ENCODE results near the gene BAZ2B.
A peak's percentile ranks its signal among the peaks of the same experiment; 100 is the strongest.
"Not testable (repeated sequence)": the region's sequence is repeated elsewhere in the genome, so short reads cannot be mapped to it uniquely, and the experiment has no call there.

The BAZ2B gene

GRCh38 chr2:159546716-159547430 is 69.5 kb downstream of the BAZ2B start:
- no peak for DNase-seq
- H3K4me3 Mint-ChIP-seq: no peak overlapping the region
- H3K4me1 Mint-ChIP-seq (ENCODE audit: low read depth): peaks cover 4% of the 10 kb centered on the region
- peaks cover 4% of the 10 kb centered on the region for H3K9me3 Mint-ChIP-seq
- H3K27ac Mint-ChIP-seq: no peak overlapping the region
- H3K36me3 Mint-ChIP-seq (ENCODE audit: low read depth): peaks cover 4% of the 10 kb centered on the region
- H3K27me3 Mint-ChIP-seq: no peaks in the 10 kb centered on the region

- Mint-ChIP-seq H3K27ac (no peak overlapping the region), H3K4me1 (ENCODE audit: low read depth) (peaks cover 4% of the 10 kb centered on the region), H3K4me3 (no peak overlapping the region), H3K36me3 (ENCODE audit: low read depth) (peaks cover 7% of the 10 kb centered on the region), H3K27me3 (no peaks in the 10 kb centered on the region), H3K9me3 (peaks cover 9% of the 10 kb centered on the region)
- DNase-seq: no peak
Measured at GRCh38 chr2:159546039-159546438, 70.3 kb downstream of the BAZ2B start.

- Mint-ChIP-seq H3K9me3 (peaks cover 9% of the 10 kb centered on the region), H3K4me1 (ENCODE audit: low read depth) (peaks cover 4% of the 10 kb centered on the region), H3K27ac (no peak overlapping the region), H3K36me3 (ENCODE audit: low read depth) (peaks cover 7% of the 10 kb centered on the region), H3K4me3 (no peak overlapping the region), H3K27me3 (no peaks in the 10 kb centered on the region)
- DNase-seq: no peak
Measured at GRCh38 chr2:159545085-159545484, 71.3 kb downstream of the BAZ2B start.

- peaks cover 9% of the 10 kb centered on the region for H3K9me3 Mint-ChIP-seq
- DNase-seq: no peak
- H3K27me3 Mint-ChIP-seq: no peaks in the 10 kb centered on the region
- H3K27ac Mint-ChIP-seq: no peak overlapping the region
- peaks cover 7% of the 10 kb centered on the region for H3K36me3 Mint-ChIP-seq (ENCODE audit: low read depth)
- H3K4me3 Mint-ChIP-seq: no peak overlapping the region
- H3K4me1 Mint-ChIP-seq (ENCODE audit: low read depth): no peaks in the 10 kb centered on the region
Measured at GRCh38 chr2:159542101-159542500, 74.2 kb downstream of the BAZ2B start.

- no peak overlapping the region for H3K4me3 Mint-ChIP-seq
- no peak overlapping the region for H3K27ac Mint-ChIP-seq
- no peak for DNase-seq
- H3K9me3 Mint-ChIP-seq: peaks cover 9% of the 10 kb centered on the region
- peaks cover 7% of the 10 kb centered on the region for H3K36me3 Mint-ChIP-seq (ENCODE audit: low read depth)
- no peaks in the 10 kb centered on the region for H3K4me1 Mint-ChIP-seq (ENCODE audit: low read depth)
- H3K27me3 Mint-ChIP-seq: no peaks in the 10 kb centered on the region
Measured at GRCh38 chr2:159539701-159540100, 76.6 kb downstream of the BAZ2B start.

- Mint-ChIP-seq H3K9me3 (peaks cover 9% of the 10 kb centered on the region), H3K4me1 (ENCODE audit: low read depth) (no peaks in the 10 kb centered on the region), H3K4me3 (no peak overlapping the region), H3K27ac (no peak overlapping the region), H3K27me3 (no peaks in the 10 kb centered on the region), H3K36me3 (ENCODE audit: low read depth) (peaks cover 7% of the 10 kb centered on the region)
- DNase-seq: no peak
Measured at GRCh38 chr2:159538801-159539200, 77.5 kb downstream of the BAZ2B start.

GRCh38 chr2:159535261-159535660 is 81.1 kb downstream of the BAZ2B start:
- not testable (repeated sequence) for H3K27me3 Mint-ChIP-seq; H3K9me3 Mint-ChIP-seq; DNase-seq; H3K4me3 Mint-ChIP-seq; H3K4me1 Mint-ChIP-seq (ENCODE audit: low read depth); H3K27ac Mint-ChIP-seq; H3K36me3 Mint-ChIP-seq (ENCODE audit: low read depth)

- DNase-seq: no peak
- Mint-ChIP-seq H3K4me1 (ENCODE audit: low read depth) (no peaks in the 10 kb centered on the region), H3K4me3 (no peak overlapping the region), H3K36me3 (ENCODE audit: low read depth) (no peaks in the 10 kb centered on the region), H3K9me3 (no peaks in the 10 kb centered on the region), H3K27ac (no peak overlapping the region), H3K27me3 (no peaks in the 10 kb centered on the region)
Measured at GRCh38 chr2:159531475-159531874, 84.9 kb downstream of the BAZ2B start.

- DNase-seq: no peak
- H3K36me3 Mint-ChIP-seq (ENCODE audit: low read depth): no peaks in the 10 kb centered on the region
- H3K4me1 Mint-ChIP-seq (ENCODE audit: low read depth): no peaks in the 10 kb centered on the region
- no peaks in the 10 kb centered on the region for H3K27me3 Mint-ChIP-seq
- H3K4me3 Mint-ChIP-seq: no peak overlapping the region
- H3K27ac Mint-ChIP-seq: no peak overlapping the region
- H3K9me3 Mint-ChIP-seq: no peaks in the 10 kb centered on the region
Measured at GRCh38 chr2:159526433-159526832, 89.9 kb downstream of the BAZ2B start.

GRCh38 chr2:159525012-159525411 is 91.3 kb downstream of the BAZ2B start:
- Mint-ChIP-seq H3K36me3 (ENCODE audit: low read depth) (no peaks in the 10 kb centered on the region), H3K4me3 (no peak overlapping the region), H3K27ac (no peak overlapping the region), H3K9me3 (no peaks in the 10 kb centered on the region), H3K4me1 (ENCODE audit: low read depth) (no peaks in the 10 kb centered on the region), H3K27me3 (no peaks in the 10 kb centered on the region)
- no peak for DNase-seq

- no peak overlapping the region for H3K4me3 Mint-ChIP-seq
- H3K9me3 Mint-ChIP-seq: no peaks in the 10 kb centered on the region
Measured at GRCh38 chr2:159521272-159521671, 95.1 kb downstream of the BAZ2B start.

GRCh38 chr2:159518321-159519005 is 97.9 kb downstream of the BAZ2B start:
- Mint-ChIP-seq H3K27me3 (no peaks in the 10 kb centered on the region), H3K36me3 (ENCODE audit: low read depth) (no peaks in the 10 kb centered on the region), H3K9me3 (no peaks in the 10 kb centered on the region), H3K4me1 (ENCODE audit: low read depth) (peaks cover 19% of the 10 kb centered on the region), H3K4me3 (no peak overlapping the region), H3K27ac (no peak overlapping the region)
- no peak for DNase-seq

More at GRCh38 chr2:159521272-159521671, 95.1 kb downstream of the BAZ2B start:
- no peaks in the 10 kb centered on the region for H3K36me3 Mint-ChIP-seq (ENCODE audit: low read depth)
- DNase-seq: no peak
- no peaks in the 10 kb centered on the region for H3K27me3 Mint-ChIP-seq
- peaks cover 4% of the 10 kb centered on the region for H3K4me1 Mint-ChIP-seq (ENCODE audit: low read depth)
- no peak overlapping the region for H3K27ac Mint-ChIP-seq

GRCh38 chr2:159516241-159516758 is 100.0 kb downstream of the BAZ2B start:
- H3K27ac Mint-ChIP-seq: peak overlapping the region; percentile 90
- peak overlapping the region; percentile 80 for H3K4me3 Mint-ChIP-seq
- H3K36me3 Mint-ChIP-seq (ENCODE audit: low read depth): no peaks in the 10 kb centered on the region
- H3K9me3 Mint-ChIP-seq: no peaks in the 10 kb centered on the region
- peaks cover 23% of the 10 kb centered on the region for H3K4me1 Mint-ChIP-seq (ENCODE audit: low read depth)
- no peaks in the 10 kb centered on the region for H3K27me3 Mint-ChIP-seq
- DNase-seq: no peak

- no peaks in the 10 kb centered on the region for H3K27me3 Mint-ChIP-seq
- DNase-seq: no peak
- peak overlapping the region; percentile 77 for H3K27ac Mint-ChIP-seq
- no peaks in the 10 kb centered on the region for H3K9me3 Mint-ChIP-seq
- H3K36me3 Mint-ChIP-seq (ENCODE audit: low read depth): no peaks in the 10 kb centered on the region
- H3K4me3 Mint-ChIP-seq: peak overlapping the region; percentile 73
- peaks cover 23% of the 10 kb centered on the region for H3K4me1 Mint-ChIP-seq (ENCODE audit: low read depth)
Measured at GRCh38 chr2:159515441-159515840, 100.9 kb downstream of the BAZ2B start.

- H3K27me3 Mint-ChIP-seq: no peaks in the 10 kb centered on the region
- H3K27ac Mint-ChIP-seq: no peak overlapping the region
- no peak overlapping the region for H3K4me3 Mint-ChIP-seq
Measured at GRCh38 chr2:159513745-159514144, 102.6 kb downstream of the BAZ2B start.

More at GRCh38 chr2:159513745-159514144, 102.6 kb downstream of the BAZ2B start:
- Mint-ChIP-seq H3K36me3 (ENCODE audit: low read depth) (no peaks in the 10 kb centered on the region), H3K4me1 (ENCODE audit: low read depth) (peaks cover 26% of the 10 kb centered on the region), H3K9me3 (no peaks in the 10 kb centered on the region)
- no peak for DNase-seq

All from activated T-cell treated with anti-CD3 and anti-CD28 coated beads, Interleukin-2, amount 50 U/mL, for 24 hours (primary cell).